DOHH2 (cell line): ENCODE data around the gene TBC1D16.

ENCODE experiments used
- EZH2phosphoT487 ChIP-seq: fragments of 200-600 bp; sonication (generic); IDR thresholded peaks from 2 replicates; pipeline ENCODE4 v1.6.1; 2017; ENCODE audit warnings: borderline replicate concordance, mild to moderate bottlenecking, antibody characterized with exemption, low read length, moderate library complexity, mixed read lengths
- TF ChIP-seq, protein P1 (sequence below): fragments of 200-600 bp; sonication (generic); IDR thresholded peaks from one replicate; pipeline ENCODE4 v1.5.1; 2014; ENCODE audit warnings: antibody characterized with exemption, mild to moderate bottlenecking, low read depth, low read length; ENCODE audit not compliant: poor library complexity, severe bottlenecking

DNA sequence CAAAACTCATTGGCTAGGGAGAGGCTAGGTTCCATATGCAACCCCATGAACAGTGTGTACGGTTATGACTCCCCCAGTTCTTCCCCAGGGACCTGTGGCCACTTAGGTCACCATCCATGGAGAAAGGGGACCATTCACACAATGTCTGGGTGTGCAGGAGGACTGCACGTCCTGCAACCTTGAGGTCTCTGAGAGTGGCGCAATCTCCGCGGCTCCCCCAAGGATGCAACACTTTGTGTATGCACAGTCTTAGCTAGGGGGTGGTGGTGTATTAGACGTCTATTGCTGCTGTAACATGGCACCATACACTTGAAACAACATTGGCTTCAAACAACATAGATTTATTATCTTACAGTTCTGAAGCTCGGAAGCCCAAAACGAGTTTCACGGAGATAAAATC, 130.8 kb downstream of the TBC1D16 start:
- TF ChIP-seq, protein P1, sequence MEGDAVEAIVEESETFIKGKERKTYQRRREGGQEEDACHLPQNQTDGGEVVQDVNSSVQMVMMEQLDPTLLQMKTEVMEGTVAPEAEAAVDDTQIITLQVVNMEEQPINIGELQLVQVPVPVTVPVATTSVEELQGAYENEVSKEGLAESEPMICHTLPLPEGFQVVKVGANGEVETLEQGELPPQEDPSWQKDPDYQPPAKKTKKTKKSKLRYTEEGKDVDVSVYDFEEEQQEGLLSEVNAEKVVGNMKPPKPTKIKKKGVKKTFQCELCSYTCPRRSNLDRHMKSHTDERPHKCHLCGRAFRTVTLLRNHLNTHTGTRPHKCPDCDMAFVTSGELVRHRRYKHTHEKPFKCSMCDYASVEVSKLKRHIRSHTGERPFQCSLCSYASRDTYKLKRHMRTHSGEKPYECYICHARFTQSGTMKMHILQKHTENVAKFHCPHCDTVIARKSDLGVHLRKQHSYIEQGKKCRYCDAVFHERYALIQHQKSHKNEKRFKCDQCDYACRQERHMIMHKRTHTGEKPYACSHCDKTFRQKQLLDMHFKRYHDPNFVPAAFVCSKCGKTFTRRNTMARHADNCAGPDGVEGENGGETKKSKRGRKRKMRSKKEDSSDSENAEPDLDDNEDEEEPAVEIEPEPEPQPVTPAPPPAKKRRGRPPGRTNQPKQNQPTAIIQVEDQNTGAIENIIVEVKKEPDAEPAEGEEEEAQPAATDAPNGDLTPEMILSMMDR, result no peak
- TF ChIP-seq EZH2phosphoT487, result no peak
